ENCODE measurements around the gene CCDC88C.
"Not testable (repeated sequence)": the region's sequence is repeated elsewhere in the genome, so short reads cannot be mapped to it uniquely, and the experiment has no call there.

The CCDC88C gene

DNA sequence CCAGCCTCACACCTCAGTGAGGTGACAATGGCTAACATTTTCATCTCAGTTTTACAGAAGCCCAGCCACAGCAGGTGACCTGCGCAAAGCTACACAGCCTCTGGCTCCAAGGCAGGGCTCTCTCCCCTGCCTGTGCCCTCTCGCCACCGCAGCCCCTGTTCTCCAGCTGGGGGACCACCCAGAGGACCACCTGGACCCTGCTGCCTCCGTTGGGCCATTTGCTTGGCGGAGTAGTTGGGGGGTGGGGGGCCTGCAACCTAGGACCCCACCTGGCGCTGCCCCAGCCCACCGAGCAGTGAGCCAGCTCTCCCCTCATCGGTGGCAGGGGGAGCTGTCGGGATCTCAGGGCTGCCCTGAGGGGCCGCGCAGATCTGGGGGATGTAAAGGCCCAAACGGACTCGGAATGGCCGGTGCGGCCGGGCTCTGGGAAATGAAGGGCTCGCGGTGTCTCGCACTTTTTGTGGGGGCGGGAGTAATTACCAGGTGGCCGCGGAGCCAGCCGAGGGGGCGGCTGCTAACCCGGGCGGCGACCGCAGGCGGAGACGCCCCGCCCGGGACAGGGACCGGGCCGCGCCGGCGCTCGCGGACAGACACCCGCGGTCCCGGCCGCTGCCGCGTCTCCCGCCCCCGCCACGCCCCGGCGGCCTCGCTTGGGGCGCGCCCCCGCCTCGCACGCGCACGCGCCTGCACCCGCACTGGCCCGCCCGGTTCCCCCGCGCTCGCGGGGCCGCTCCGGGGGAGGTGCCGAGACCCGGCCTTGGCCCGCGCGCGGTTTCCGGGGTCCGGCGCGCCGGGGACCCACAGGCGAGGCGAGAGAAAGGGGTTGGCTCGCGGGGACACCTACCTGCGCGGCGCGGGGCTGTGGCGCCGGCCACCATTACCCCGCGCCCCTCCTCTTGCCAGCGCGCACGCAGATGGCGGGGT lies 164.5 kb downstream of the CCDC88C start:
- ChIA-PET POLR2A (no interaction called here), CTCF (interaction anchor here (1.0 to 2.2 kb wide), 5 partner anchors 10 to 80 kb away, joined by 5 to 12 read pairs (median 8); no protein-coding TSS in a partner anchor)
- TF ChIP-seq CTCF (IDR thresholded peaks at IDR 0.05; ENCODE audit: control extremely low read depth, extremely low read depth, low read depth, missing control alignments), result no peak
- peak; percentile 70 for DNase-seq (ENCODE audit: extremely low spot score)

- ChIA-PET CTCF (interaction anchor here (0.8 to 2.4 kb wide), 5 partner anchors 10 to 74 kb away, joined by 3 to 10 read pairs (median 4); no protein-coding TSS in a partner anchor), POLR2A (no interaction called here)
- no peak for DNase-seq (ENCODE audit: extremely low spot score)
- TF ChIP-seq CTCF (IDR thresholded peaks at IDR 0.05; ENCODE audit: control extremely low read depth, extremely low read depth, low read depth, missing control alignments), result no peak
These were observed 166.7 kb downstream of the CCDC88C start for GRCh38 chr14:91250912-91251311.

DNA sequence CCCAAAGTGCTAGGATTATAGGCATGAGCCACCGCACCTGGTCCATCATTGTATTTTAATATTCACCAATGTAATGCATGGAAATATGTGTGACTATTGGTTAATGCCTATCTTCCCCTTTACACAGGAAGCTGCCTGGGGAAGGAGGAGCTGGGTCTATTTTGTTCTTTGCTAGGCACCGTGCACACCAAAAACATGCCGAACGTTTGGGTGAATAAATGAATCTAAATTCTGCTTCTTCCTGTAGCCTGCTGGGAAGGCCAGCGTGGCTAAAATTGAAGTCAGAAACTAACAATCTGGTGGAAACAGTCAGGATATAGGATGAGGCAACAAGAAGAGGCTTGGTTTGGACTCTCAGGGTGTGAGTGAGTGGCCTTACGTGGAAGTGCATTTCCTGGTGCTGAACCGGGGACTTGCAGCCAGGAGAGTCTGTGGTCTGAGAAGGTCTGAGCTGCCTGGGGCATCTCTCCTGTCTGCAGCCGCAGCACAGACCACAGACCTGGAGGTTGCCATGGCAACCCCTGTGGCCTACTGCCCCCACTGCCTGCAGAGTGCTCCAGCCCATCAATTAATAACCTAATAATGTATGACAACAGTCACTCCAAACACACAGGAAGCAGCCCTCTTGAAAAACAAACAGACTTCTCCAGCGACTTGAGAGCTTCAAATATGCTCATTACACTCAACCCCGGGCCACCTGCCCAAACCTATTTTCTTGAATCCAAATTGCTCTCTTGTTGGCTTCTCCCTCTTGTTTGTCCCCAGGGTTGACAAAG lies 167.6 kb downstream of the CCDC88C start:
- TF ChIP-seq CTCF (IDR thresholded peaks at IDR 0.05; ENCODE audit: control extremely low read depth, extremely low read depth, low read depth, missing control alignments), result no peak
- POLR2A ChIA-PET, result no interaction called here
- CTCF ChIA-PET, result interaction anchor here (0.7 to 2.4 kb wide), 9 partner anchors 9 to 136 kb away, joined by 3 to 10 read pairs (median 4); partner anchors contain the start of gene DGLUCY
- DNase-seq (ENCODE audit: extremely low spot score), result peak; percentile 82

DNA sequence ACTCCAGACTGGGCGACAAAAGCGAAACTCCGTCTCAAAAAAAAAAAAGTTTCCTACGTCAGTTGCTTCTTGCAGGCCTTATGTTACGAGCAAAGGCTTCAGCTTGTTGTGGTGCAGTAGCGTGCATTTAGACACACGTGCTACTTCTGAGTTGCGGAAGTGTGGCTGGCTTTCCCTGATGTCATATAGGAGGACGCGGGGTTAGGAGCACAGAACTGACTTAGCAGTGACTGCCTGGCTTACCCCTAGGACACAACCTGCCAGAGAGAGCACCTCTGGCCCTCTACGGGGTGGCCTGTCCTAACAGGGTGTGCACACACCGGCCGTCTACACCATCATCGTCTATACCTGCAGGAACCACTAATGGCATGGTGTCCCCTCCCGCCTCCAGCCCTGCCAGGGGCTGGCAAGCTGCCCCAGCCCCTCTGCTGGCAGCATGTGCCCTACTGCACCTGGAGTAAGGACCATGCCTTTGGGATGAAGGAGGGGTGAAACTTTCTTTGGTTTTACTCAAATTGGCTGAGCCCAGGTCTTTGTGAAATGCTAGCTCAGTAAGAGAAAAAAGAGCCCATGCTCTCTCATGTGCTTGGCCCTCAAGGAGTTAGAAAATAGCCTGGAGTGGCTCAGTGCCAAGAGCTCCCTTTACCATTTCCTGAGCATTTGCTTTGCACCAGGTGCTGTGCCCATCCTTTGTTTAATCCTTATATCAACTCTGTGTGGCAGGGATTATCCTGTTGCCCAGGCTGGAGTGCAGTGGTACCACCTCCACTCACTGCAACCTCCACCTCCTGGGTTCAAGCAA lies 171.4 kb downstream of the CCDC88C start:
- DNase-seq (ENCODE audit: extremely low spot score), result no peak
- ChIA-PET CTCF (interaction anchor here (1.0 to 4.0 kb wide), 6 partner anchors 8 to 170 kb away, joined by 3 to 22 read pairs (median 4); no protein-coding TSS in a partner anchor), POLR2A (no interaction called here)
- TF ChIP-seq CTCF (IDR thresholded peaks at IDR 0.05; ENCODE audit: control extremely low read depth, extremely low read depth, low read depth, missing control alignments), result no peak

DNA sequence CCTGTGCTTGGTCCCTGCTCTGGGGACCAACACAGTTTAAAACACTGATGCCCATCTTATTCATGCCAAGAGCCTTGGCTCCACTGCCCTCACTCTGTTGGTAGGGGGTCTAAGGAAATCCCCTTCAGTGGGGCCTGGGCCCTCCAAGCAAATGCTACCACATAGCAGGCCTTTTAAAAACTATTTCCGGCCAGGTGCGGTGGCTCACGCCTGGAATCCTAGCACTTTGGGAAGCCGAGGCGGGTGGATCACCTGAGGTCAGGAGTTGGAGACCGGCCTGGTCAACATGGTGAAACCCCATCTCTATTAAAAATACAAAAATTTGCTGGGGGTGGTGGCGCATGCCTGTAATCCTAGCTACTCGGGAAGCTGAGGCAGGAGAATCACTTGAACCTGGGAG lies 172.0 kb downstream of the CCDC88C start:
- POLR2A ChIA-PET, result not testable (repeated sequence)
- CTCF ChIA-PET, result interaction anchor here (1.2 to 4.0 kb wide), 5 partner anchors 10 to 170 kb away, joined by 3 to 22 read pairs (median 4); no protein-coding TSS in a partner anchor

DNA sequence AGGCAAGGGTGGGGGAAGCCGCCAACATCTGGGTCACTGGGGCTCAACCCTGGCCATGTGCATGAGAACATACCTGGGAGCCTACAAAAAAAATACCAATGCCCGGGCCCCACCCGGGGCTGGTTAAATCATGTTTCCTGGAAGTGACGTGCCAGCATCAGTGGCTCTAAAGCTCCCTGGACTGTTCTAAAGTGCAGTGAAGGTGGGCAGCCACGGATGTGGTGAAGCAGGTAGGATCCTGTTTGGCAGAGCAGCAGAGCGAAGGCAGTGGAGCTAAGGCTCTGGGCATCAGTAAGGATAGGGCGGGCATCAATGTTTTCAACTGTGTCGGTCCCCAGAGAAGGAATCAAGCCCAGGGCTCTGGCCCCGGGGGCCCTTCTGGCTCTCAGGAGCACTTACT lies 172.6 kb downstream of the CCDC88C start:
- POLR2A ChIA-PET, result no interaction called here
- DNase-seq (ENCODE audit: extremely low spot score), result no peak
- CTCF ChIA-PET, result interaction anchor here (1.2 to 4.0 kb wide), 4 partner anchors 12 to 171 kb away, joined by 3 to 22 read pairs (median 10); no protein-coding TSS in a partner anchor
- no peak for TF ChIP-seq CTCF (IDR thresholded peaks at IDR 0.05; ENCODE audit: control extremely low read depth, extremely low read depth, low read depth, missing control alignments)

More for the DNA sequence above, 172.0 kb downstream of the CCDC88C start:
- DNase-seq (ENCODE audit: extremely low spot score), result not testable (repeated sequence)
